Gastrocnemius medialis (tissue), 4 donors: Measurements from ENCODE around the gene COL1A2. TPM values are rescaled to one million over a fixed set of nuclear protein-coding genes. Genes with fewer than 3 reads are reported as not detected.

Source experiments
- ATAC-seq, 2 donors: fragments of 150-250 bp; one replicate each; pipeline ENCODE4 v1.9.1; 2016
- DNase-seq, 2 donors: peaks; one replicate each; pipeline ENCODE4 v3.0.0-alpha.2; 2019
- H3K27ac ChIP-seq, 4 donors: fragments of 200-600 bp; sonication (generic); 1 replicate in 1 of 4; 2 replicates in 3 of 4; pipeline ENCODE4 v1.5.1; 2016 to 2018; ENCODE audit warnings: mild to moderate bottlenecking in 2 of 4, moderate library complexity in 1 of 4
- H3K27me3 ChIP-seq, 3 donors: fragments of 200-600 bp; sonication (generic) in 2 of 3; 1 replicate in 1 of 3; 2 replicates in 2 of 3; pipeline versions ENCODE4 v1.5.1 to v1.6.0; 2016 to 2019; ENCODE audit warnings: mild to moderate bottlenecking in 1 of 3, moderate library complexity in 1 of 3
- H3K36me3 ChIP-seq, 2 donors: fragments of 200-600 bp; sonication (generic) in 1 of 2; one replicate each; pipeline ENCODE4 v1.5.1; 2017 to 2018
- H3K4me1 ChIP-seq, 2 donors: fragments of 200-600 bp; sonication (generic) in 1 of 2; one replicate each; pipeline ENCODE4 v1.5.1; 2016 to 2017; ENCODE audit warnings: mild to moderate bottlenecking in 2 of 2
- H3K4me3 ChIP-seq, 4 donors: fragments of 200-600 bp; sonication (generic) in 3 of 4; 1 replicate in 1 of 4; 2 replicates in 3 of 4; pipeline ENCODE4 v1.5.1; 2016 to 2019; ENCODE audit warnings: mild to moderate bottlenecking in 2 of 4
- H3K9me3 ChIP-seq, 3 donors: fragments of 200-600 bp; sonication (generic) in 2 of 3; 1 replicate in 1 of 3; 2 replicates in 2 of 3; pipeline ENCODE4 v1.5.1; 2016 to 2019
- CTCF ChIP-seq, 5 experiments: fragments of 450-650 bp in 3 of 5; fragments of 200-600 bp in 2 of 5; sonication (generic) in 2 of 5; IDR thresholded peaks in 4 of 5; conservative IDR thresholded peaks in 1 of 5; 1 replicate in 4 of 5; 2 replicates in 1 of 5; pipeline ENCODE4 v1.5.1; 2016 to 2019; ENCODE audit warnings: antibody characterized with exemption in 5 of 5, mild to moderate bottlenecking in 3 of 5, moderate library complexity in 3 of 5
- POLR2A ChIP-seq, 2 donors: fragments of 450-650 bp; IDR thresholded peaks; one replicate each; pipeline ENCODE4 v1.6.1; 2017; ENCODE audit warnings: antibody characterized with exemption in 2 of 2, mild to moderate bottlenecking in 2 of 2, moderate library complexity in 2 of 2
- in situ Hi-C, 4 donors: fragments of 200-750 bp; cut with MboI; loops; one replicate each; pipeline versions ENCODE4 v1.15.0 to v1.8.0; 2017; ENCODE audit warnings: low sequenced_read_pairs in 4 of 4
- intact Hi-C: fragments of 100-400 bp; cut with DNase I; formaldehyde crosslinking; loops from one replicate; pipeline ENCODE4 v1.15.1; 2023; ENCODE audit warnings: low total_unique reads
- total RNA-seq, 4 donors: library from RNA; depleted of rRNA; stranded (reverse); fragments of >200 nt; gene quantifications; one replicate each; pipeline versions ENCODE4 v1.1.0 to v1.2.3, GENCODE V29; 2016

COL1A2 gene
- total RNA-seq, 4 donors from 2014 or later = 11.2 to 43.6 (median 18.7) TPM

GRCh38 chr7:94471604-94472003, 76.9 kb downstream of the COL1A2 start:
- DNase-seq (no peak), ATAC-seq (no peak)
- H3K4me1 ChIP-seq = no peaks in the 10 kb centered on the region
- H3K36me3 ChIP-seq = no peaks in the 10 kb centered on the region
- in situ Hi-C loops = loop anchor here in 2 of 4 donors (25.0 kb wide), 1 partner anchor 1016 kb away; the partner anchor contains the start of gene ASB4 (in 2 of the 2)
- TF ChIP-seq CTCF (IDR thresholded peaks at IDR 0.05 in 4 of 5, conservative IDR thresholded peaks at IDR 0.05 in 1 of 5) (no peak), POLR2A (IDR thresholded peaks at IDR 0.05) (no peak)
- H3K9me3 ChIP-seq = peaks cover 0 to 4% (median 0%) of the 10 kb centered on the region in 3 donors
- no peaks in the 10 kb centered on the region for H3K27me3 ChIP-seq
- intact Hi-C loops = no loop called here
- no peak overlapping the region for H3K27ac ChIP-seq
- no peak overlapping the region for H3K4me3 ChIP-seq

GRCh38 chr7:94472608-94473007, 77.9 kb downstream of the COL1A2 start:
- Histone ChIP-seq H3K27me3 (no peaks in the 10 kb centered on the region), H3K27ac (no peak overlapping the region), H3K36me3 (no peaks in the 10 kb centered on the region), H3K4me1 (no peaks in the 10 kb centered on the region), H3K4me3 (no peak overlapping the region), H3K9me3 (peaks cover 0 to 4% (median 0%) of the 10 kb centered on the region in 3 donors)
- intact Hi-C loops (no loop called here), in situ Hi-C loops (loop anchor here in 2 of 4 donors (25.0 kb wide), 1 partner anchor 1015 kb away; the partner anchor contains the start of gene ASB4 (in 2 of the 2))
- DNase-seq (no peak), ATAC-seq (no peak)
- TF ChIP-seq POLR2A (IDR thresholded peaks at IDR 0.05) (no peak), CTCF (IDR thresholded peaks at IDR 0.05 in 4 of 5, conservative IDR thresholded peaks at IDR 0.05 in 1 of 5) (no peak)

- no peak overlapping the region for H3K4me3 ChIP-seq
- ATAC-seq (no peak), DNase-seq (no peak)
- H3K9me3 ChIP-seq = peaks cover 0 to 4% (median 0%) of the 10 kb centered on the region in 3 donors
- no peak for TF ChIP-seq POLR2A (IDR thresholded peaks at IDR 0.05)
- no peak for TF ChIP-seq CTCF (IDR thresholded peaks at IDR 0.05 in 4 of 5, conservative IDR thresholded peaks at IDR 0.05 in 1 of 5)
- H3K36me3 ChIP-seq = no peaks in the 10 kb centered on the region
- intact Hi-C loops = no loop called here
- in situ Hi-C loops = no loop called here
- no peak overlapping the region for H3K27ac ChIP-seq
- H3K4me1 ChIP-seq = no peaks in the 10 kb centered on the region
- H3K27me3 ChIP-seq = no peaks in the 10 kb centered on the region
These were observed 81.7 kb downstream of the COL1A2 start for GRCh38 chr7:94476251-94476840.

- intact Hi-C loops = no loop called here
- Histone ChIP-seq H3K27ac (no peak overlapping the region), H3K27me3 (no peaks in the 10 kb centered on the region), H3K36me3 (no peaks in the 10 kb centered on the region), H3K4me3 (no peak overlapping the region), H3K4me1 (no peaks in the 10 kb centered on the region), H3K9me3 (no peaks in the 10 kb centered on the region)
- DNase-seq (no peak), ATAC-seq (no peak)
- TF ChIP-seq CTCF (IDR thresholded peaks at IDR 0.05 in 4 of 5, conservative IDR thresholded peaks at IDR 0.05 in 1 of 5) = no peak
- no peak for TF ChIP-seq POLR2A (IDR thresholded peaks at IDR 0.05)
- in situ Hi-C loops = no loop called here
These were observed 83.2 kb downstream of the COL1A2 start for GRCh38 chr7:94477878-94478277.
